GM19395 (cell line): ENCODE measurements around the gene SERTM2.

Experiments used
- ATAC-seq: cut with Tn5 transposase; IDR thresholded peaks from one replicate; pipeline ENCODE4 v1.9.1; 2021; ENCODE audit warnings: mild to moderate bottlenecking, moderate library complexity; ENCODE audit not compliant: unreplicated experiment

SERTM2 gene

GRCh38 chrX:111555406-111555958 is 44.0 kb downstream of the SERTM2 start:
- no peak for ATAC-seq

DNA sequence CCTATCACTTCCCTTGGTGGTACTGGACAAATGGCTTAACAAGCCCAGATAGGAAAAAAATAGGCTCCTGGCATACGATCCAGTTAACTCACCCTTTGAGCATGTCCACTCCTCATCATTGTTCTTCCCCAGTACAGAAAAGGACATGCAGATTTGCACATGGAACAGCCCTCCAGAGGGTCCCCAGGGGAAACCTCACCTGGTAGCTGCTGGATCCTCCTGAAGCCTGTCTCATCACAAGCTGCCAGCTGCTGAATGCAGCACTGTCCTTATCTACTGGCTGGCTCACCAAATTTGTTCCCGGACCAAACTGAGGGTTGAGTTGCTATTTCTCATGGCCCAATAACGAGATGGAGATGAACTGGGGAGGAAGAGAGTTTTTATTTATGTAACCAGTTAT is 49.4 kb downstream of the SERTM2 start:
- ATAC-seq = no peak

GRCh38 chrX:111561851-111562250 is 50.4 kb downstream of the SERTM2 start:
- no peak for ATAC-seq

DNA sequence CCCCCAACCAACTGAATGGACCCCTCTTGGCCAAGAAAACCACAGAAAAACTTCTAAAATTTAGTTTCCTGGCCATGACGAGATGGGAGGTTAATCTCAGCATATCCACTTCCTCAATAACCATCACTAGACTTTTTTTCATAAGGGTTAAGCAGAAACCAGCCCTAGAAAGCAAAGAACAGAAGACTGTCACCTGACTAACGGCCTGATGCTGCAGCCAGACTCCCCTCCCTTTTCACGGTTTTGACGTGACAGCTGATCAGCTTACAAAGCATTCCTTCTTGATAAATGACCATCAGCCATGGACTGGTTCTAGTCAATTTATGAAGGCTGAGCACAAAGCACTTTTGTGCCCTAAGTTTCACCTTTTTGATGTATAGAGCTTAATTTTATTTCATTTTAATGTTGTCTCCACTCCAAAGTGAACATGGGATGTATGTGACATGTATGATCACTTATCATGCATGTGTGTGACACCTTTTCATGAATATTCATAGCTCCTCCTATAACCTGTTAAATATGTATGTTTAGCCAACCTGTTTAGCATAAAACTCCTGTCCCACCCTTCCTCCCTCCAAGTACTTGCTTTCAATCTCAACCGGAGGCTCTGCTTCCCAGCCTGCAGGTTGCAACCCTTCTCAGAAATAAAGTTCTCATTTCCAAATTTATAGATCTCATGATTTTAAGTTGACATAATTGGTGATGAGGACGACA is 56.3 kb downstream of the SERTM2 start:
- no peak for ATAC-seq

- ATAC-seq = no peak
These were observed 56.9 kb downstream of the SERTM2 start for GRCh38 chrX:111568354-111568753.

- no peak for ATAC-seq
These were observed 57.4 kb downstream of the SERTM2 start for GRCh38 chrX:111568817-111569216.
